SK-N-SH treated with all-trans-retinoic acid at 6 μM for 48 hours (cell line): Measurements from ENCODE around the gene TNC.

Source experiments
- ESRRG ChIP-seq: fragments of 250-450 bp; sonication (Bioruptor Pico); IDR thresholded peaks from 2 replicates; pipeline ENCODE4 v1.6.1; 2021; ENCODE audit warnings: mild to moderate bottlenecking
- ISL1 ChIP-seq: fragments of 250-450 bp; sonication (Bioruptor Pico); IDR thresholded peaks from 2 replicates; pipeline ENCODE4 v2.1.2; 2022; ENCODE audit warnings: mild to moderate bottlenecking, moderate library complexity
- SNAI2 ChIP-seq: fragments of 250-450 bp; sonication (Bioruptor Pico); IDR thresholded peaks from 2 replicates; pipeline ENCODE4 v1.5.0; 2020; ENCODE audit warnings: mild to moderate bottlenecking, moderate library complexity
- ZC3H10 ChIP-seq: fragments of 250-450 bp; sonication (Bioruptor Pico); IDR thresholded peaks from 2 replicates; pipeline ENCODE4 v1.5.1; 2021; ENCODE audit warnings: mild to moderate bottlenecking, moderate library complexity

DNA sequence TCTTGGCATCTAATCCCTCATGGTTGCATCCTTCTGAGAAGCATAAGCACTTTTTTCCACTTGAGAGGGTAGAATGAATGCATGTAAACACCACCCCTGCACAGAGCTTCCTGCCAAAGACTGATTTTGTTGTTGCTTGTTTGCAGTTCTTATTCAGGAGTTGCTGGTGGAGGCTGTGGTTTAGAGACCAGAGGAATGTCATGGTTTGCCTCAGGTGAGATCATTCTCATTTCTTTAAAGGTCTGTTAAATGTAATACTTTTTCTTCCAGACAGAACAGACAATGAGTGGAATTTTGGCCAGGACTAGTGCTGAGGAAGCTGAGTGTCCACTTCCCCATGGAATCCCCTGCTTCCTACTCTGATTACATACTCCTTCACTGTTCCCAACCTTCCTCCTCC is 3.2 kb upstream of the TNC start:
- TF ChIP-seq SNAI2 (CRISPR knock-in tag), result no peak
- TF ChIP-seq ESRRG, result no peak
- no peak for TF ChIP-seq ISL1 (CRISPR knock-in tag)
- TF ChIP-seq ZC3H10, result no peak
